Measurements from ENCODE around the gene PUS3.

PUS3 gene

GRCh38 chr11:125902927-125903710, at the start of gene PUS3:
Gene PUS3, minus strand, starts transcription at chr11:125903206. Its CDS starts 6,922 bp downstream, at chr11:125896284.
- DNase-seq (ENCODE audit: low read depth in 2 of 2): peak; percentile 72 to 81

- DNase-seq (ENCODE audit: low read depth in 2 of 2): no peak
These were observed 49.6 kb upstream of the PUS3 start for GRCh38 chr11:125952559-125952958.

- no peak for DNase-seq (ENCODE audit: low read depth in 2 of 2)
These were observed 48.7 kb upstream of the PUS3 start for GRCh38 chr11:125951731-125952130.

GRCh38 chr11:125950696-125951651, 48.0 kb upstream of the PUS3 start:
- no peak for DNase-seq (ENCODE audit: low read depth in 2 of 2)

- DNase-seq (ENCODE audit: low read depth in 2 of 2): no peak
These were observed 47.1 kb upstream of the PUS3 start for GRCh38 chr11:125950178-125950490.

GRCh38 chr11:125949271-125950177, 46.5 kb upstream of the PUS3 start:
- no peak for DNase-seq (ENCODE audit: low read depth in 2 of 2)

- DNase-seq (ENCODE audit: low read depth in 2 of 2): no peak
These were observed 45.5 kb upstream of the PUS3 start for GRCh38 chr11:125948278-125949051.

GRCh38 chr11:125947419-125948277, 44.6 kb upstream of the PUS3 start:
- no peak for DNase-seq (ENCODE audit: low read depth in 2 of 2)

- no peak for DNase-seq (ENCODE audit: low read depth in 2 of 2)
These were observed 43.9 kb upstream of the PUS3 start for GRCh38 chr11:125946712-125947418.

- DNase-seq (ENCODE audit: low read depth in 2 of 2): no peak
These were observed 43.0 kb upstream of the PUS3 start, which contains the start of gene VSIG10L2 for GRCh38 chr11:125945797-125946520. Gene VSIG10L2, plus strand, starts transcription at chr11:125946044. Its CDS starts 12 bp downstream, at chr11:125946056.

GRCh38 chr11:125945011-125945796, 42.2 kb upstream of the PUS3 start:
- DNase-seq (ENCODE audit: low read depth in 2 of 2): no peak

GRCh38 chr11:125944350-125945010, 41.5 kb upstream of the PUS3 start:
- no peak for DNase-seq (ENCODE audit: low read depth in 2 of 2)

- no peak for DNase-seq (ENCODE audit: low read depth in 2 of 2)
These were observed 40.8 kb upstream of the PUS3 start for GRCh38 chr11:125943661-125944349.

- no peak for DNase-seq (ENCODE audit: low read depth in 2 of 2)
These were observed 39.9 kb upstream of the PUS3 start for GRCh38 chr11:125942771-125943428.

GRCh38 chr11:125941619-125942611, 38.9 kb upstream of the PUS3 start:
- DNase-seq (ENCODE audit: low read depth in 2 of 2): no peak

Measured in stimulated activated CD8-positive, alpha-beta memory T cell treated with anti-CD3 and anti-CD28 coated beads, Interleukin-15, amount 100 ng/mL, for 4 hours (primary cell).